GM19035 (cell line): ENCODE measurements around the gene KCTD17.

Source experiments
- ATAC-seq: cut with Tn5 transposase; IDR thresholded peaks from one replicate; pipeline ENCODE4 v1.9.1; 2021; ENCODE audit not compliant: unreplicated experiment

The KCTD17 gene

DNA sequence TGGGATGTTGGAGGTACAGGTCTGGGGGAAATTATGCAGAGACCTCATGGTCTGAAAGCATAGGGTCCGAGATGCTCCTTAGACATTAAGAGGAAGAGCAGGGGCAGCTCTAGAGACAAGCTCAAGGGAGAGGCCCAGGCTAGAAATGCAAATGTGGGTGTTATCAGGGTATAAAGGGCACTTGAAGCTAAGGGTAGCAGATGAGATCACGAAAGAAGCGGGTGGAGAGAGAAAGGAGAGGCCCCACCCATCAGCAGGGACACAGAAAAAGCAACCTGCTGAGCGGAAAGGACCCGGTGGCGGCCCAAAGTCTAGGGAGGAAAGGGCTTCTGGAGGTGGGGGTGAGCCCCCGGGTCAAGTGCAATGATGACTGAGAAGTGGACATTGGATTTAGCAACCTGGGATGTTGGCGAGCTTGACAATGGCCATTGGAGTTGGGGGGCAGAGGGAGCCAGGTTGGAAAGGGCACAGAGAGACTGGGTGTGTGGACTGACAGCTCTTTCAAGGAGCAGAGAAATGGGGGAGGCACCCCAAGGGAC is 49.1 kb downstream of the KCTD17 start:
- no peak for ATAC-seq

- ATAC-seq, result no peak
Measured at GRCh38 chr22:37101311-37102066, 49.9 kb downstream of the KCTD17 start.

DNA sequence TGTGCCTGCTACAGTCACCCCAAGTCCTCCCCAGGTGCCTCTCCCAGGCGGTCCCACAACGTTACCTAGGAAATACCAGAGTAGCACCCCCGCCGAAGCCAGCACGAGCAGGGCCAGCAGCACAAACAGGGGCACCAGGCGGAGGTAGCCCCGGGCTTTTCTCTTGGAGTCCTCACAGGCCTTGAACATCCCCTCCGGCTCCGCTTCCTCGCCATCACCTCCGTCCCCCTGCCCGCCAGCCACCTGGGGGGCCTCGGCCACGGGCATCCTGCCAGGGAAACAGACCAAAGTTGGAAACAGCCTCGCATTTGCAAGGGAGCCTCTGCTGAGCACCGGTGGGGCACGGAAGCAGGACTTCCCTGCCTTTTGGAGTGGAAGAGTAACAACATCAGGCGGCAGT is 51.6 kb downstream of the KCTD17 start:
- no peak for ATAC-seq

DNA sequence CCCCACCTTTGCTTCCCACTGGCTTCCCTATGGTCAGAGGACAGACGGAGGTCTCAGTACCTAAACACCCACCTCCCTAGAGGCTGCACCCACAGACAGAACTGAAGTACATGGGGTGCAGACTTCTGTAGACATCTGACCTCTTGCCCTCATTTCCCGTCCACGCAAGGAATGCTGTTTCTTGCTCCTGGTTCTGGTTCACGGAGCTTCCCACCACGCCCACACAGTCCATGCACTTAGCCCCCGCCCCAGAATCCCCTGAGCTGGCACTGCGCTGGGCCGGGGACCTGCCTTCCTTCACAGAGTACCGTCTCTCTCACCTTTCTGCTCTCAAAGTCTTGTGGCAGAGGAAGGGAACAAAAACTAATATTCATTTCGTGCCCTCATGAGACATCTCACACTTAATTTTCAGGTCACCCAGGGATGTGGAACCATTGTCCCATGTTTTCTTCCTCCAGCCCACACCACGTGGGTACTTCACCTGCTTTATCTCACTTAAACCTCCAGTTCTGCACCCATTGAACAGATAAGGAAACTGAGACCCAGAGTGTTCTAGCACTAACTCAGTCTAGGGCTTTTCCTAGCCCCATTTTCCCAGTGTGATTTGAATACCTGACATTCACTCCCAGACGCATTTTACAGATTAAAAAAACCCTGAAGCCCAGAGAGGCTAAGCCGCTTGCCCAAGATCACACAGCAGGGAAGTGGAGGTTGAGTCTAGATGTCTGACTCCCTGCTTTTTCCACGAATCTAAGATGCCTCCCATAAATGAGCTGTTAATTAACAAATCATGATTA is 52.3 kb downstream of the KCTD17 start:
- ATAC-seq, result no peak

DNA sequence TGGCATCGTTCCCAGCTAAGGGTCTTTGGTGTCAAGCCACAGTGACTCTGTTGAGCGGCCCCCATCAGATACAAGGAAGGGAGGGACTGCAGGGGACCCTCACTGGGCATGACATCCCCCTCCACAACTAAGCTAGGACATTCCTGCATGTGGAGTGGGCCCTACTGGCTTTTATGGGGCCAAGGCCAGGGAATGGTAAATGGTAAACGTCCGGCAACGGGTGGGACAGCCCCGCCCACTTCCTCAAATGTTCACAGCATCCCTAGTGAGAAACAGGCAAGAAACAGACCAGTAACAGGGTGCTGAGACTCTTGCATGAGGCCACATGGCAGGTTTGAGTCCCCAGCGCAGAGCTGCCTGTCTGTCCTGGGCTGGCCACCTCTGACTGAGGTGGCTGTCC is 53.6 kb downstream of the KCTD17 start:
- ATAC-seq, result no peak

DNA sequence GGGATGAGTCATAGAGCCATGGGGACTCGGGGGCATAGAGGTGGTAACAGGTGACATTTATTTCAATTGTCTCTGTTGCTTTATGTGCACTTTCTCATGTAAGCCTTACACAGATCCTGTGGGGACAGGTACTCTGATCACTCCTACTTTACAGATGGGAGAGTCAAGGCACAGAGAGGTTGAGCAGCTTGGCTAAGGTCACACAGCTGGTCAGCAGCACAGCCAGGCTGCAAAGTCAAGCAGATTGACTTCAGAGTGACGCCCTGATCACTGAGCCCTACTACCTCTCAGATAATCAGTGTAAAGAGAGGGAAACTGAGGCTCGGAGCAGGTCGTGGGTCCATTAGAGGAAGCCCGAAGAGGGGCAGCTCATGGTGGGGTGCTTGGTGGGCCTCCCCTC is 54.4 kb downstream of the KCTD17 start:
- ATAC-seq, result no peak

- ATAC-seq, result no peak
Measured at GRCh38 chr22:37107816-37108621, 56.5 kb downstream of the KCTD17 start.

DNA sequence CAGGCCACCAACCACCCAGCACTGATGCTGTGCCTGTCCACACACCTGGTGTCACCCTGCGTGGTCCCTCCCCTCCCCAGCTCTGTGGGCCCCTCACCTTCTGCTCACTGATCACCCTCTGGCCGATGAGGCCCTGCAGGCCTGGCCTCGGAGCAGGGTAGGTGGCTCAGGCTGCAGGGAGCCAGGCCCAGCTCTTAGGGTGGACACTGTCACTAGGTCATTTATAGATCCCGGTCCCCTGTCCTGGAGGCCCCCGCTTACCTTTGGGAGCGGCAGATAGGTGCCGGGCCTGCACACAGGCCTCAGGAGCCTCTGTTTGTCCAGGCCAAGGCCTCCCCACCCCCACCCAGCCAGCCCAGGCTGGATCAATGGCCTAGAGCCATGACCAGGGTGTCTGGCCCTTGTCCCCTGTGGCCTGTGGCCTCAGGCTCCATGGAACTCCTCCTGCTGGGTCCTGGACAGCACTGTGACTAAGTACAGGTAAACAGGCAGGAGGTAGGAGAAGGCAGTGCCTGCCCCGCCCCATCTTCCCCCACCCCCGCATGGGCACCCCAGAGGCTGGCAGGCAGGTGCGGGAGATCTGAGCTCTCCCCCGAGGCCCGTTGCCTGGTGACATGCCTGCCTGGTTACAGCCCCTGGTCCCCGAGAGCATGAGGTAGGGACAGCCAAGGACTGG is 57.8 kb downstream of the KCTD17 start, which contains the start of gene TMPRSS6:
Gene TMPRSS6 (minus strand): TSS at position 472 of the 676 bp plus-strand sequence. CDS start 6,296 bp downstream, outside the sequence.
- no peak for ATAC-seq

GRCh38 chr22:37111156-37111717 is 59.7 kb downstream of the KCTD17 start:
- no peak for ATAC-seq

DNA sequence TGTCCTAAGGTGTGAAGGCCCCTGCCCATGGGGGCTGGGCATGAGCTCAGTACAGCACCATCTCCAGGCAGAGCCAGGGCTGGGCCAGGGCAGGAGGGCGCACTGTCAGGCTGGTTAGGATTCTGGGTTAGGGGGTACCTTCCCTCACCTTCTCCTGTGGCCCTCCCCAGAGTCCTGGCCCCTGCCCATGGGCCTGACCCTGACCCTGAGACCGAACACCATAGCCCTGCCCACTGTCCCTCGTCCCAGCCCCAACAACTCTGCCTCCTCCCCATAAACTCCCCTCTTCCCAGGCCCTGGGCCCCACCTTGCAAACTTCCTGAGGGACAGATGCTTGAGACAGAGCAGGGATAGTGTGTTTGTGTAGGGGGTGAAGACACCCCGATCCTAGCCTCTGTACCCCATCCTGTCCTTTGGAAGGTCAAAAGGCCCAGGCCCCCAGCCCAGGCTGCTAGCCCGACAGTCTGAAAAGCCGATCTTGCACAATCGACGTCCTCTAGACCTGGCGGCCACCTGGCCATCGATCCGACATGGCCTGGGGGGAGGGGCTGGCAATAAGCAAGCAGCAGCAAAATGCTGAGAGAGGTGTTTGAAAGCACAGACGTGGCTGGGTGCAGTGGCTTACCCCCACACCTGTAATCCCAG is 60.7 kb downstream of the KCTD17 start:
- no peak for ATAC-seq
